HCT116 (cell line): Measurements from ENCODE around the gene THBS3.

Experiments used
- ATF3 ChIP-seq: IDR thresholded peaks from 2 replicates; pipeline ENCODE4 v1.6.1; 2012
- CTCF ChIP-seq, 3 experiments: fragments of 200-600 bp in 1 of 3; sonication (generic) in 1 of 3; IDR thresholded peaks in 2 of 3; conservative IDR thresholded peaks in 1 of 3; 2 replicates each; pipeline ENCODE4 v1.5.1; 2012 to 2017; ENCODE audit warnings: low read depth in 2 of 3, low read length in 2 of 3, antibody characterized with exemption in 1 of 3, borderline replicate concordance in 1 of 3, control low read depth in 1 of 3, mild to moderate bottlenecking in 1 of 3, mixed read lengths in 1 of 3, mixed run types in 1 of 3, moderate library complexity in 1 of 3; ENCODE audit not compliant: insufficient read depth in 1 of 3
- EZH2 ChIP-seq: fragments of 200-600 bp; sonication (generic); IDR thresholded peaks from 2 replicates; pipeline ENCODE4 v1.6.1; 2017; ENCODE audit warnings: antibody characterized with exemption, mixed run types
- JUND ChIP-seq: IDR thresholded peaks from 2 replicates; pipeline ENCODE4 v1.6.1; 2012
- POLR2A ChIP-seq: IDR thresholded peaks from 2 replicates; pipeline ENCODE4 v1.7.0; 2011; ENCODE audit warnings: borderline replicate concordance; ENCODE audit not compliant: insufficient read depth, insufficient read length; ENCODE audit errors: extremely low read depth
- SIN3A ChIP-seq: IDR thresholded peaks from 2 replicates; pipeline ENCODE4 v1.6.1; 2012; ENCODE audit warnings: low read depth

DNA sequence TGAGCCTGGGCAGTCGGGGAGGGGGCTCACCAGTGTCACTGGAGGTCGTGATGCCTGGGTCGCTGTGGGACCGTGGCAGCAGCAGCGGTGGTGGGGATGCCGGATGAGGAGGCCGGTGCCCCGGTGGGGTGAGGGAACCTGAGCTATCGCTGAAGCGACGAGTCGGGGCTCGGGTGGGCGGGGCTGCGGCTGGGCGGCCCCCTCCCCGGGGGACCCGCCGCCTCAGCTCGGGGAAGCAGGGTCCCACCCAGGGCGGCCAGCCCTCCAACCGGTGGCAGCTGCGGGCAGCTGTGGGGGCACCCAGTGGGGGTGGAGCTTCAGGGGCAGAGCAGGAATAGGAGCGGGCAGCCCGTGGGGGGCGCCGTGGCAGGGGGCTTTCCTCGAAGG, 42.5 kb upstream of the THBS3 start:
- TF ChIP-seq JUND, result no peak
- TF ChIP-seq ATF3, result no peak
- no peak for TF ChIP-seq CTCF (IDR thresholded peaks at IDR 0.05 in 2 of 3, conservative IDR thresholded peaks at IDR 0.05 in 1 of 3; ENCODE audit: borderline replicate concordance in 1 of 3, insufficient read depth in 1 of 3, low read depth in 2 of 3, low read length in 2 of 3)
- TF ChIP-seq SIN3A, result no peak
- no peak for TF ChIP-seq EZH2
- no peak for TF ChIP-seq POLR2A
